ENCODE data around the gene FHOD3. TPM values are rescaled to one million over a fixed set of nuclear protein-coding genes. Genes with fewer than 3 reads are reported as not detected.

Gene FHOD3
- total and polyA plus RNA-seq, 2 experiments from 2014 or later, result 2.7 to 8.7 TPM

GRCh38 chr18:36649205-36649604, 351.7 kb downstream of the FHOD3 start:
- no peak overlapping the region for H3K4me3 Mint-ChIP-seq
- TF ChIP-seq CREB1 (CRISPR knock-in tag; IDR thresholded peaks at IDR 0.05; ENCODE audit: low read depth) (no peak), ZNF462 (CRISPR knock-in tag; IDR thresholded peaks at IDR 0.05) (no peak), JUNB (IDR thresholded peaks at IDR 0.05; ENCODE audit: unreplicated experiment) (no peak), CTCF (conservative IDR thresholded peaks at IDR 0.05; ENCODE audit: low read depth in 2 of 2) (peak; percentile 18 to 46; a peak in 3 of 4 replicates), EZH2 (IDR thresholded peaks at IDR 0.05; ENCODE audit: low read depth, unreplicated experiment) (no peak), POLR2AphosphoS5 (IDR thresholded peaks at IDR 0.05; ENCODE audit: low read depth) (no peak)

More at GRCh38 chr18:36649205-36649604, 351.7 kb downstream of the FHOD3 start:
- Histone ChIP-seq H3K36me3 (ENCODE audit: insufficient read depth) (no peaks in the 10 kb centered on the region), H3K9me2 (ENCODE audit: insufficient read depth) (no peaks in the 10 kb centered on the region), H4K20me1 (replicated peaks; ENCODE audit: insufficient read depth) (no peaks in the 10 kb centered on the region; the same call in 1 of the 2 replicates), H3K27me3 (ENCODE audit: insufficient read depth) (no peaks in the 10 kb centered on the region), H3K27ac (ENCODE audit: low read depth) (no peak overlapping the region), H3K79me2 (replicated peaks; ENCODE audit: insufficient read depth) (no peaks in the 10 kb centered on the region), H2AFZ (no peak overlapping the region), H3K4me3 (no peak overlapping the region), H3K4me2 (no peak overlapping the region), H3K4me1 (ENCODE audit: insufficient read depth) (no peaks in the 10 kb centered on the region), H3F3A (replicated peaks; ENCODE audit: low read depth) (no peaks in the 10 kb centered on the region)
- Mint-ChIP-seq H3K36me3 (ENCODE audit: low read depth) (no peaks in the 10 kb centered on the region), H3K27ac (no peak overlapping the region), H3K9me3 (no peaks in the 10 kb centered on the region), H3K4me1 (peaks cover 7% of the 10 kb centered on the region), H3K27me3 (ENCODE audit: insufficient read depth, low read depth, poor library complexity) (peaks cover 2% of the 10 kb centered on the region)
- ATAC-seq, result peak; percentile 69
- DNase-seq (ENCODE audit: low spot score), result peak; percentile 30
